A172 (cell line): ENCODE results near the gene R3HDM2. TPM values are rescaled to one million over a fixed set of nuclear protein-coding genes. Genes with fewer than 3 reads are reported as not detected.

Source experiments
- DNase-seq: peaks from one replicate; pipeline ENCODE4 v3.0.0-alpha.2; 2015; ENCODE audit warnings: low spot score
- total RNA-seq: library from RNA; depleted of rRNA; stranded (reverse); fragments of >200 nt; shearing (Covaris generic); gene quantifications from 2 replicates; pipeline ENCODE4 v1.2.3, GENCODE V29; 2014

Gene R3HDM2
- total RNA-seq, 1 experiment from 2014 or later, result 16.3 TPM

DNA sequence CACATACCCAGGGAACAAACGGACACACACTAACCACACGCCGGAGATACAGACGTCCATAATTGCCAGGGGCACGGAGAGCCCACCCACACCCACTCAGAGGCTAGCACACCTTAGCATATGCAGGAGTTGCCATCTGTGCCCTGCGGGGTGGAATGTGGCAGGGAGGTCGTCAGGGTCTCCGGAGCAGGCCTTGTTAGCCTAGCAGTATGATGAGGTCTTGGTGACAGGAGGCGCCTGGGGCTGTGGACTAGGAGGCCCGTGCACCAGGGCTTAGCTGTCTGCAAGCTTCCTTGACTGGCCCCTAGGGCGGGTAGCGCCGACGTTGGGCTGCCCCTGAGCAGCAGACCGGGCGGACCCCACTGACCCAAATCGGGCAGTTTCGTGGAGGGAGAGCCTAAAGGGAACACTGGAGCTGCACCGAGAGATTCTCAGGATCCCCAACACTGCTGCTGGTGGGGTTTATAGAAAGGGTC, 189.9 kb downstream of the R3HDM2 start:
- no peak for DNase-seq

DNA sequence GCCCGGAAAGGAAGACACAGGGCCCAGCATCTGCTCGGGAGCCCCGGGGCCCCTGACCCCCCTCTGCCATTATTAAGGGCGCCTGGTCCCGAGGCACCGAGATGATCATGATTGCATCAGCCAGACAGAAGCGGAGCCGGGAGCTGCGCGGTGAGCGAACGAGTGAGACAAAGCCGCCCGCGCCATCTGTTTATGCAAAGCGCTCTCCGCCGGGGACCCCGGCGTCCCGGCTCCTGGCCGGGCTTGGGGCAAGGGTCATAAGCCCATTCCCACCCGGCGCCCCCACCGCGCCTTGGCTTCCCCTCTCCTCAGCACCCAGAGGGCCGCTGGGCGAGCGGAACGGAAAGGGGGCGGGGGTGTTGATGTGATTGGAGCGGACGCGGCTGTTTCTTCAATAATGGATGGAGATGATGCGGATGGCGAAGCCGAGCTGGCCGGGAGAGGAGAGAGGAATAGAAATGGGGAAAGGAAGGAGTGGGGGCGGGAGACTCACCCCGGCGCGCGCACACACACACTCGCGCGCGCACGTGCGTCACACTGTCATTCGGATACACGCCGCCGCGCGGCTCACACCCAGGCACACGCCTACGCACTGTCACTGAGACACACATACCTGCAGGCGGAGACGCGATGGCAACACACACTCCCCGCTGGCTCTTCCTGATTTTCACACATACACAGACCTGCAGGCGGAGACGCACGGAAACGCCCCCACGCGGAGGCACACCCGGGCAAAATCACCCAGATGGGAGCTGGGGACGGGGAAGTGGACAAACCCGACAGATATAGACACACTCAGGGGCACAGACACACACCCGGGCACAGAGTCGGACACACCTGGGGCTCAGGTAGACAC, 190.5 kb downstream of the R3HDM2 start:
- no peak for DNase-seq

DNA sequence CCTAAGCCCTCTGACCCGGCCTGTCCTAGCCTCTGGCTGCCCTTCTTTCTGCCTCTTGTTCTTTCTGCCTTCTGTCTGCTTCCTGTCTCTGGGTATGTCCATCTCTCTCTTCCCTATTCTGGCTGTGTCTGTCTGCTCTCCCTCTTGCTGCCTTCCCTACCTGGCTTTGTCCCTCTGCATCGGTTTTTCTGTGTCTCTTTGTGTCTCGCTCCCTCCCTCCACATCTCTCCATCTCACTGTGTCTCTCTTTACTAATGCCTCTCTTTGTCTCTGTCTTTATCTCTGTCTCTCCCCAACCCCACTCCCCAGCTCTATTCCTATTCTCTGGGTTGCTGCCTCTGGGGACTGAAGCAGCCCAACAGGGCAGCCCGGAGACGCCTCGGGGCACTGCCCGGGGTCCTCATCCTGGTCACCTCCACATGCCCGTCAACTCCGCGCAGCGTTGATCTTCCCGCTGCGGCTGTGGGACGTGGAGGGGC, 191.2 kb downstream of the R3HDM2 start:
- no peak for DNase-seq

DNA sequence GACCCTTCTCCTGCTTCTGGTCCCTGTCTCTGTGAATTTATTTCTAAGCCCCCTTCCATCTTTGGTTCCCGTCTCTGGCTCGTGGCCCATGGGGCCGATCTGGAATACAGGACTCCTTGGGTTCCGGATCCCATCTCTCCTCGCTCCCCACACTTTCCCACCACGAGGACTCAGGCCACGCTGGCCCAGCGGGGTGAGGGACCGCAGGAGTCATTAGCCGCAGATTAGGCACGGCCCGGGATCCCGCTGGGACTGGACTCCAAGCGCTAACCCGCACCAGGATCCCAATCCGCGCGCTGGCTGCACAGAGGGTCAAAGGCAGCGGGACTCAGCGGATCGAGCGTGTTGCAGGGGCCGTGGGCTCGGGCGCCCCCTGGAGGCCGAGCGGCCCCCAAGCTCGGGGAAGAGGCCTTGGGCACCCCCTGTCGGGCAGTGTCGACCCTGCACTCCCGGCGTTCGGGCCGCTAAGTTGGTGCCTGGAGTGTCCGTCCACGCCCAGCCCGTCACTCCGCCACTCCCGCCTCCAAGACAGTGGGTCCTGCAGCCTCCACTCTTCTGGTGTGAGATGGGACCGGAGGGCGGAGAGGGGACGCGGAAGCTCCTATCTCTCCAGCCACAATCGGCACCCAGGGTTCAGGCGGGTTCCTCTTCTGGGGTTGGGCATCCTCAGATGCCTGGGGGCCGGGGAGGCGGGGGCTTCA, 191.8 kb downstream of the R3HDM2 start:
- DNase-seq, result peak; percentile 25

DNA sequence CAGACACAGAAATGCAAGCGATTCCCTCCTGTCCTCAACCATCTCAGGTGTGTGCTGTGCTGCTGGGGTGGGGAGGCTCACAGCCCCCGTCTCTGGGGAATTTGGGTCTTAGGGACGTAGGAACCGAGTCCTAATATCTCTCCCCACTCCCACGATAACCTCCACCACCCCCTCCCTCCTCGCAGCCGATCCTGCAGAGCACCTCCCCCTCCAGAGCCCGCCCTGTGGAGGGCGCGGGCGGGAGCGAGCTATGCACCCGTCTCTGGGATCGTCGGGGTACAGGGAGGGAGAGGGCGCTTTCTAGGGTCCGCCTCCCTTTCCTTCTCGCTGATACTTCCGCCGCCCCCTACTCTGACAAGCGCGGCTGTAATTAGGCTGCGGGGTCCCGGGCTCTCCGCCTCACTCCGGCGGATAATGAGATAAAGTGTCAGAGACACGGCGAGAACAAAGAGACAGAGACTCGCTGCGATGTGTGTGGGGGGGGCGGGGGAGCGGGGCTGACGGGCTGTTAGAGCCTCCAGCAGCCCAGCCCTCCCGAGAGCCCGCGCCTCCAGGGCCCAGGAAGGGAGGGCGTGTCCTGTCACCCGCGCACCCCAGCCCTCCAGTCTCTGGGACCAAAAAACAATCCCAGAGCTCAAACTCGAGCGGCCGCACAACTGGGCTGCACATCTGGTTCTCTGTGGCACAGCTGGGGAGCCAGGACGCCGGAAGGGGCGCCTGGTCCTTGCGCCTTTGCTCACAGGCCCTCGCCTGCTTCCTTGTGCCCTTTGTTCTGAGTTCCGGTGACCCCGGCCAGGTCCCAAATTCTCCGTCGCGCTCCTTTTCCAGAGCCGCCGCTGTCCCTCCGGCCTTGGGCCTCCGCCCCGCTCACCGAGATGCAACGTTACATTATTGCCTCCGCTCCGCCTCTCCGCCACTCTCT, 192.7 kb downstream of the R3HDM2 start:
- DNase-seq, result no peak

DNA sequence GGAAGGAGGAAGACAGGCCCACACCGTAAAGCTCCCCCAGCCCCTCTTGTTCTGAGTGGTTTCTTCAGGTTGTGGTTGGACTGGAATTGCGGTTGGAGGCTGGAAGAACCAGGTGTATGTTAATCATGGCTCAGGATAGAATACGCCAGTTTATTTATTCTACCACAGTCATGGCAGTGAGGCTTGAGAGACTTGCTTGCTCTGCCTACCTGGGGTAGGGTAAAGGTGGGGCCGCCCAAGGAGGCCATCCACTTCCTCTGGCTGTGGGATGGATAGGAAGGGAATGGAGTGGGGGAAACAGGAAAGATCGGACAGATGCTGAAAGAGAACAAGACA, 193.3 kb downstream of the R3HDM2 start:
- DNase-seq, result no peak

DNA sequence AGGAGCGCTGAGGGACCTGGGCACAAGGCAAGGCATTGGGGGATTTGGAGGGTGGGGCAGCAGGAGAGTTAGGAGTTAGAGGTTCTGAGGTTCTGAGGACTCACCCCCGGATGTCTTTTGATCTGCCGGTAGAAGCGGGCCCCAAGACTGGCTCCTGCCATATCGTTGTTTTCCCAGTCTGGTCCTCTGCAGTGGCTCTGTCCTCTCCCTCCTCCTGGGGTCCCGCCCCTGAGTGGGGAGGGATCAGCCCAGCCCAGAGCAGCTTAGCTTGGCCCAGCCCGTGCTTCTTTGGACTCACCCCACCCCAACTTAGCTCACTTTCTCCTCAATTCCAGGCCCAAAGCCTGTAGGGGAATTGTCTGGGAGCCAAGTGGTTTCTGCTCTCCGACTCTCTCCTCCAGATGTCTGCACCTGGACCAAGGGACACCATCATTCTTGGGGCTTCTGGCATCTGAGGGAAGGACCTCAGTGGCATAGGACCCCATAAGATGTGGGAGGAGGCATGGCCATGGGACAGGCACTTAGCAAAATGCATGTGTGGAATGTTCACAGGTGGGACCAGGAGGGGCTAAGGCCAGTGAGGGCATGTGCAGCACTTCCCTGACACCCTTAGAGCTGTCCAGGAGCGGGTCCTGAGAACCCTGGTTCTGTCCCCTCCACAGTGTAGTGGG, 193.8 kb downstream of the R3HDM2 start:
- DNase-seq, result no peak

DNA sequence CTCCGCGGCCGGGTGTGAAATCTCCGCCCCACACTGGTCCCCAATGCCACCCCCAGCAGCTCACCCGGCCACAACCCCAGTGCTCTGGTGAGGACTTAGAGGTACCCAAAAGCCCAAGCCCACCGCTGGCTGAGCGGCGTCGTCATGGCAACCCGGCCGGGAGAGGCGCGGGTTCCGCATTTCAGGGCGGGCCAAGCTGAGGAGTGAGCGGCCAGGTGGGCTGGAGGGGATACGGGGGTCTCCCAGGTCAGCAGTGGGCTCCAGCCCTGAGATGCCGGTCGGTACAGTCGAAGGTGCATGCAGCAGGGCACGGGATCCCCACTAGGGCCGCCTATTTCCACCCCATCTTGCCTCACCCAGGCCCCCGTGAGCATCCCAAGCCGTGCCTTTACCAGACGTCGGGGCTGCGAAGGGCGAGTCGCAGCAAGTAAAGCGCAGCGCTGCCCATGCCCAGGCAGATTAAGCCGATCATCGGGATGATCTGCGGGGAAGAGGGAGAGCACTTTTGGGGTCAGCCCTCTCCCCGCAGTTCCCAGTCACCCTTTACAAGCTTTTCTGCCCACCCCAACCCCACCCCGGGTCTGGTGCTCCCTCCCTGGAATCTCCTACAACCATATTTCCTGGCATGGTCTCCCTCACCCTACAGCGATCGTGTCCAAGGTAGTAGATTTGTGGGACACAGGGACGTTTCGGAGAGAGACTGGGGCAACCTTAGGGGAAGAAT, 194.5 kb downstream of the R3HDM2 start:
- no peak for DNase-seq

DNA sequence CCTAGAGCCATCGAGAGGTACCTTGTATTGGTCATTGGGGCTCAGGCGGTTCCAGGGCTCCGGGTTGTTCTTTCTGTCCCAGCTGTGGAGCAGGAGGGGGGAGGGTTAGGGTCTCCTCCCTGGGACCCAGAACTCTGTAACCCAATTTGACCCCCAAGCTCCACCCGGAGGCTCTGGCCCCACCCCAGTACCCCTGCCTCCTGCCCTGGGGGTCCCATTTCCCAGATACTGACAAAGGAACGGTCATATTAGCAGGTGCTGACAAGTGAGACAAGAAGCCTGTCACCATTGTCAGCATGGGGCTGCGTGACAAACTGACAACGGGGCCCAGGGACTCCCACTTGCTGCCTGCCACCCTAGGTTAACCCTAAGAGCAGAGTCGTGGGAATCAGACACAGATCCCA, 195.1 kb downstream of the R3HDM2 start:
- DNase-seq, result no peak

DNA sequence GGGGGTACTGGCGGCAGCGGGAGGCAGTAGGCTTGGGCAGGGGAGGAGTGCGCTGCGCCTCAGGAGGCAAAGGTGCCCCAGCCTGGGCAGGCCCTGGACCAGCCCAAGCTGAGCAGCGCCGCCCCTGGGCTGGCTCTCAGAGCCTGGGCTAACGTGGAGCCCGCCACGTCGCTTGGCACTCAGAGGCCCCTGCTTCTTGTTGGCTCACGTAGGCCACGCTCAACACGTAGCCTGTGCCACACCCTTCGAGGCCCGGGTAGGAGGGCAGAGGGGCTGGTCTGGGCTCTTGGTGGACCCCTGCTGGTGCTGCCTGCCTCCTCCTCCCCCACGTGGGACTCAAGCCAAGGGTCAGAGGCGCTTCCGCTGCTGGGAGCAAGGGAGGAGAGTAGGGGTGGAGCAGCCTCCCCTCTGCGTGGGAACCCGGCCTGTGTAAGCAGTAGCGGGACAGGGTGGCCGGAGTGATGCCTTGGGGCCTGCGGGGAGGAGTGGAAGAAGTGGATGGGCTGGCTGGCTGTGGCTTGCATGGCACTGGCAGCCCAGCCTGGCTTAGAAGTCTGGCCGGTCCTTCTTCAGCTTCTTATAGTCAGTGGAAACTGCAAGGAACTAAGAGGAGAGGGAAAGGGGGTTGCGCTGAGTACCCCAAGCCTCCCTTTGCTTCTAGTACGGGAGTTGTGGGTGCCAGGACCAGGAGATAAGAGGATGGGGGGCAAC, 195.7 kb downstream of the R3HDM2 start:
- no peak for DNase-seq

DNA sequence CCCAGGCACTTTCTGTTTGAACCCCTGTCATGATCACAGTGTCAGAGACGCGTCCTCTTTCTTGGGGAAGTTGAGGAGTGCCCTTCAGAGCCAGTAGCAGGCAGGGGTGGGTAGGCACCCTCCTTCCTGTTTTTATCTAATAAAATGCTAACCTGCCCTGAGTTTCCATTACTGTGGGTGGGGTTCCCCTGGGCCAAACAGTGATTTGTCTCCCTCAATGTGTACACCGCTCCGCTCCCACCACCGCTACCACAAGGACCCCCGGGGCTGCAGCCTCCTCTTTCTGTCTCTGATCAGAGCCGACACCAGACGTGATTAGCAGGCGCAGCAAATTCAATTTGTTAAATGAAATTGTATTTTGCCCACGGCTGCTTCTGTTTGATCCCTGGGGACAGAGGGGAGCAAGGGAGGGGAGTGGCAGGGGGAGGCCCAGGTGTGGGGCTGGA, 196.2 kb downstream of the R3HDM2 start:
- no peak for DNase-seq

DNA sequence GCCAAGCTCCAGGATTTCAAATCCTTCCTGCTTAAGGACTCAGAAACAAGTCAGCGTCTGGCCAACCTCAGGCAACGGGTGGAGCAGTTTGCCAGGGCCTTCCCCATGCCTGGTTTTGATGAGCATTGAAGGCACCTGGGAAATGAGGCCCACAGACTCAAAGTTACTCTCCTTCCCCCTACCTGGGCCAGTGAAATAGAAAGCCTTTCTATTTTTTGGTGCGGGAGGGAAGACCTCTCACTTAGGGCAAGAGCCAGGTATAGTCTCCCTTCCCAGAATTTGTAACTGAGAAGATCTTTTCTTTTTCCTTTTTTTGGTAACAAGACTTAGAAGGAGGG, 196.6 kb downstream of the R3HDM2 start:
- DNase-seq, result no peak

DNA sequence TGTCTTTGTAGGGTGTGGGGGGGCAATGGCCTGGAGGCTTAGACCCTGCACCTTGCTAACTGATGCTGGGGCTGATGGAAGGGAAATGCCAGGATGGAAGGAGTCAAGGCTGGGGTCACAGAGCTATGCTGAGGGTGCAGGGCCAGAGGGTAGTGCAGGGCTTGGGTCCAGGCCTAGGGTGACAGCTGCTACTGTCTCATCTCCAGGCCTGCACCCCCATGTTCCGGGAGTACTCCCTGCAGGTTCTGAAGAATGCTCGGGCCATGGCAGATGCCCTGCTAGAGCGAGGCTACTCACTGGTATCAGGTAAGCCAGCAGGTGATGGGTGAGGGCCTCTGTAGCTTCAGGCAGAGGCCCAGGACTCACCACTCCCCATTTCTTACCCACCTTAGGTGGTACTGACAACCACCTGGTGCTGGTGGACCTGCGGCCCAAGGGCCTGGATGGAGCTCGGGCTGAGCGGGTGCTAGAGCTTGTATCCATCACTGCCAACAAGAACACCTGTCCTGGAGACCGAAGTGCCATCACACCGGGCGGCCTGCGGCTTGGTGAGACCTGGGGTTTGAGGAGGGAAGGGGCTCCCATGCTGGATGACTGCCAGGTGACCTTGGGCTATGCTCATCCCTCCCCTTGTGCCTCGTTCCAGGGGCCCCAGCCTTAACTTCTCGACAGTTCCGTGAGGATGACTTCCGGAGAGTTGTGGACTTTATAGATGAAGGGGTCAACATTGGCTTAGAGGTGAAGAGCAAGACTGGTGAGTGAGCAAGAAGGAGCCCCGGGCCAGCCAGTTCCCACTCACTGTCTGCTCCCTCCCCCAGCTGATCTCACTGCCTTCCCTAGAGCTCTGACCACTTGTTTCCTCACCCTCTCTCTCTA, 197.2 kb downstream of the R3HDM2 start:
- DNase-seq, result no peak

DNA sequence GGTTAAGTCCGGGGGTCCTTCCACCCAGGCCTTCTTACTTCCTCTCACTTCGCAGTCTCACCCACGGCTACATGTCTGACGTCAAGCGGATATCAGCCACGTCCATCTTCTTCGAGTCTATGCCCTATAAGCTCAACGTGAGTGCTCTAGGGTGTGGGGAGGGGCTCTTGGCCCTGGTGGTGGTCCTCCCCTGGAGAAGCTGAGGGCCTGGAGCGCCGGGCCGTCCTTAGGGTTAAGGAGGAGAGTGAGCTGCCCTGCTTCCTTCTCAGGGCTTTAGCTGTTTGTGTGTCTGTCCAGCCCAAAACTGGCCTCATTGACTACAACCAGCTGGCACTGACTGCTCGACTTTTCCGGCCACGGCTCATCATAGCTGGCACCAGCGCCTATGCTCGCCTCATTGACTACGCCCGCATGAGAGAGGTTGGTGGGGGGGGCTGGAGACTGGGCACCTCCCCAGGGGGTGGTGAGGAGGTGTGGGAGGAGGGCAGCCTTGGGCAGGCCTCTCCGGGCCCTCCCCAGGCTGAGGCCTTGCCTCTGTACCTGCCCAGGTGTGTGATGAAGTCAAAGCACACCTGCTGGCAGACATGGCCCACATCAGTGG, 198.6 kb downstream of the R3HDM2 start:
- DNase-seq, result no peak

DNA sequence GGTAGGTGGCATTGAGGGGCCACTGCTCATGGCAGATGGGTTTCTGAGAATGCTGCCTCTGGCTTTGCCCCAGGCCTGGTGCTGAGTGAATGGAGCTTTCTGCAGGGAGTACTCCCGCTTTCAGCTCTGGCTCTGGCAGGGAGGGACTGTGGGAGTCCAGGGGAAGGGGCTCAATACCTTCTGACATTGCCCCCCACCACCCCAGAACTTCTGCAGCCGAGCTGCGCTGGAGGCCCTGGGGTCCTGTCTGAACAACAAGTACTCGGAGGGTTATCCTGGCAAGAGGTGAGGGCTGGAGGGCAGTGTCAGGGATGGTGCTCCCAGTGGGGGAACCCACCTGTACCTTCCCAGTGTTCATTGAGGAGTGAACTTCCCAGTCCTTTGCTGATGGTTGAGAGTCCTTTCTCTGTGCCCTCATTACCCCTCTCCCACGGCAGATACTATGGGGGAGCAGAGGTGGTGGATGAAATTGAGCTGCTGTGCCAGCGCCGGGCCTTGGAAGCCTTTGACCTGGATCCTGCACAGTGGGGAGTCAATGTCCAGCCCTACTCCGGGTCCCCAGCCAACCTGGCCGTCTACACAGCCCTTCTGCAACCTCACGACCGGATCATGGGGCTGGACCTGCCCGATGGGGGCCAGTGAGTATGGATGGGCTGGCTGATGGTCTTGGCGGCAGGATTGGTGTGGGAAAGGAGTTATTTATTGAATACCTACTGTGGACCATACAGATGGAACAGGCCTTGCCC, 199.4 kb downstream of the R3HDM2 start:
- DNase-seq, result no peak

DNA sequence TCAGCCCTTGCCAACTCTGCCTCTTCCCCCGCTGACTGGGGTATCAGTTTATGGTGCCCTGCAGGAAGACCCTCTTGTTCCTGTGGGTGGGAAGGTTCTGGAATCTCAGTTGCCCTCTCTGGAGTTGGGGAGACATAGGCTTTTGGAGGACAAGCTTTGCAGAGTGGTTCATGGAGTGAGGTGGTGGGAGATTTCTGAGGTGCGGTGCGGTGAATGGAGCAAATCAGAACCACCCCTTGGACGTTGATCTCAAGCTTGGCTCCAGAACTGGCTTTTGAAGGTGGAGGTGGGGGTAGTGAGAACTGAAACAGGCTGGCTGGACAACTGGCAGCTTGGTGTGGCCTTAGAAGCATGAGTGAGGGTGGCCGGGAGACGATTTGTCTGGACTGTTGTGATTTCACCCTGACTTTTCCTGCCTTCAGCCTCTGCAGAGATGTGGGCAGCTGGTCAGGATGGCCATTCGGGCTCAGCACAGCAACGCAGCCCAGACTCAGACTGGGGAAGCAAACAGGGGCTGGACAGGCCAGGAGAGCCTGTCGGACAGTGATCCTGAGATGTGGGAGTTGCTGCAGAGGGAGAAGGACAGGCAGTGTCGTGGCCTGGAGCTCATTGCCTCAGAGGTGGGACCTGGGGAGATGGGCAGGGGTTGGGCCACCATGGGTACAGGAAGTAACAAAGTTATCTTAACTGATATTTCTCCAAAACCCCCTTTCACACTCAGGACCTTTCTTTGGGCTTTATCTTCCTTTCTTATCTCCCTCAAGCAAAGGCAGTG, 200.3 kb downstream of the R3HDM2 start:
- no peak for DNase-seq
